Smooth muscle cell of bladder (primary cell): Measurements from ENCODE around the gene PCDHA1. TPM values are rescaled to one million over a fixed set of nuclear protein-coding genes. Genes with fewer than 3 reads are reported as not detected.

Experiments
- total RNA-seq: library from RNA; depleted of rRNA; stranded (reverse); fragments of >200 nt; gene quantifications from 2 replicates; pipeline ENCODE4 v1.2.3, GENCODE V29; 2014

Gene PCDHA1
- total RNA-seq, 1 donor from 2014 or later: under 0.01 TPM

GRCh38 chr5:140925806-140926442 is 140.0 kb downstream of the PCDHA1 start, which contains the start of gene PCDHAC1:
Gene PCDHAC1, plus strand, starts transcription at chr5:140926299. Its CDS starts 594 bp downstream, at chr5:140926893.

GRCh38 chr5:140966293-140967225 is 180.6 kb downstream of the PCDHA1 start, which contains the start of gene PCDHAC2:
Gene PCDHAC2, plus strand, starts transcription at chr5:140966476. Its CDS starts 291 bp downstream, at chr5:140966767.

GRCh38 chr5:141050622-141051520 is 264.9 kb downstream of the PCDHA1 start, which contains the start of gene PCDHB1:
Gene PCDHB1, plus strand, starts transcription at chr5:141051374. Its CDS starts 97 bp downstream, at chr5:141051471.

Other genes with a start within 250 kb of the PCDHA1 start
- gene EIF4EBP3, start 238.5 kb upstream of the PCDHA1 start, total RNA-seq: 0.85 and 1.7 TPM in 2 replicates
- 35.7 and 53.0 TPM in 2 replicates for gene SRA1, start 228.7 kb upstream of the PCDHA1 start, total RNA-seq
- gene APBB3, start 221.5 kb upstream of the PCDHA1 start, total RNA-seq: 17.2 and 21.9 TPM in 2 replicates
- 10.1 and 14.9 TPM in 2 replicates for gene SLC35A4, start 221.3 kb upstream of the PCDHA1 start, total RNA-seq
- 2.9 and 8.8 TPM in 2 replicates for gene CD14, start 153.0 kb upstream of the PCDHA1 start, total RNA-seq
- 4.2 and 6.8 TPM in 2 replicates for gene TMCO6, start 146.7 kb upstream of the PCDHA1 start, total RNA-seq
- gene NDUFA2, start 138.5 kb upstream of the PCDHA1 start, total RNA-seq: 75.1 and 83.8 TPM in 2 replicates
- 105 and 111 TPM in 2 replicates for gene IK, start 138.3 kb upstream of the PCDHA1 start, total RNA-seq
- gene WDR55, start 121.2 kb upstream of the PCDHA1 start, total RNA-seq: 24.5 and 28.3 TPM in 2 replicates
- 0.14 TPM in 1 of 2 replicates, not detected in the other for gene DND1, start 112.6 kb upstream of the PCDHA1 start, total RNA-seq
- 62.9 and 65.2 TPM in 2 replicates for gene HARS1, start 94.8 kb upstream of the PCDHA1 start, total RNA-seq
- gene HARS2, start 94.7 kb upstream of the PCDHA1 start, total RNA-seq: 24.6 and 27.1 TPM in 2 replicates
- gene ZMAT2, start 85.7 kb upstream of the PCDHA1 start, total RNA-seq: 63.7 and 78.2 TPM in 2 replicates
- gene PCDHA2, start 8.7 kb downstream of the PCDHA1 start, total RNA-seq: under 0.01 and 0.09 TPM in 2 replicates
- 0.14 and 0.28 TPM in 2 replicates for gene PCDHA3, start 14.9 kb downstream of the PCDHA1 start, total RNA-seq
- 0.14 and 0.37 TPM in 2 replicates for gene PCDHA4, start 20.9 kb downstream of the PCDHA1 start, total RNA-seq
- under 0.01 and 0.09 TPM in 2 replicates for gene PCDHA5, start 35.5 kb downstream of the PCDHA1 start, total RNA-seq
- 0.14 and 0.55 TPM in 2 replicates for gene PCDHA6, start 41.8 kb downstream of the PCDHA1 start, total RNA-seq
- gene PCDHA7, start 48.1 kb downstream of the PCDHA1 start, total RNA-seq: 0.57 and 0.83 TPM in 2 replicates
- under 0.01 and 0.09 TPM in 2 replicates for gene PCDHA8, start 55.0 kb downstream of the PCDHA1 start, total RNA-seq
- gene PCDHA9, start 62.2 kb downstream of the PCDHA1 start, total RNA-seq: under 0.01 and 0.18 TPM in 2 replicates
- gene PCDHA10, start 69.8 kb downstream of the PCDHA1 start, total RNA-seq: 0.14 and 0.28 TPM in 2 replicates
- under 0.01 and 0.65 TPM in 2 replicates for gene PCDHA11, start 82.8 kb downstream of the PCDHA1 start, total RNA-seq
- gene PCDHA12, start 89.2 kb downstream of the PCDHA1 start, total RNA-seq: under 0.01 and 0.09 TPM in 2 replicates
- gene PCDHA13, start 96.0 kb downstream of the PCDHA1 start, total RNA-seq: under 0.01 and 0.09 TPM in 2 replicates
- 0.14 and 0.18 TPM in 2 replicates for gene PCDHAC1, start 140.2 kb downstream of the PCDHA1 start, total RNA-seq
- 0.14 and 0.28 TPM in 2 replicates for gene PCDHAC2, start 180.3 kb downstream of the PCDHA1 start, total RNA-seq